ENCODE results near the gene ADPRH.

GRCh38 chr3:119534296-119534695 is 45.0 kb upstream of the ADPRH start:
- TF ChIP-seq GATA2 (IDR thresholded peaks at IDR 0.05; ENCODE audit: low read depth, low read length) = no peak
- no peak for TF ChIP-seq GATA3 (IDR thresholded peaks at IDR 0.05; ENCODE audit: low read depth, low read length)

All from SH-SY5Y (cell line).